IMR-90 (cell line): ENCODE results near the gene THRB. TPM values are rescaled to one million over a fixed set of nuclear protein-coding genes. Genes with fewer than 3 reads are reported as not detected.

ENCODE experiments used
- ATAC-seq: fragments of 200-7000 bp; cut with Tn5 transposase; 2 replicates; pipeline ENCODE4 v1.9.1; 2020; ENCODE audit warnings: low read depth, mild to moderate bottlenecking, moderate library complexity
- BruUV-seq: library from RNA; stranded (reverse); fragments of 400-500 nt; replicated peaks from 2 replicates; lab custom pipeline; 2021; lab: Mats Ljungman, UMichigan
- CTCF ChIA-PET: fragments of 300-600 bp; formaldehyde crosslinking; extraction: SDS; loops from one replicate; lab custom pipeline; 2021; ENCODE audit warnings: antibody characterized with exemption; lab: Yijun Ruan, JAX
- POLR2A ChIA-PET: fragments of 300-600 bp; sonication (Branson Sonifier 250); formaldehyde crosslinking; loops from one replicate; lab custom pipeline; 2022; ENCODE audit warnings: antibody characterized with exemption; ENCODE audit not compliant: unreplicated experiment; lab: Charles Lee
- DNase-seq: peaks from one replicate; pipeline ENCODE4 v3.0.0; 2013
- H2AFZ ChIP-seq: replicated peaks from 2 replicates; pipeline ENCODE3; 2013; ENCODE audit warnings: low read length, mild to moderate bottlenecking; ENCODE audit not compliant: poor library complexity
- H2AK5ac ChIP-seq: 2 replicates; pipeline ENCODE4 v1.6.1; 2013; ENCODE audit warnings: low read depth, low read length, inconsistent platforms
- H2AK9ac ChIP-seq: replicated peaks from 2 replicates; pipeline ENCODE3; 2013; ENCODE audit warnings: mild to moderate bottlenecking, low read depth, low read length, moderate library complexity; ENCODE audit not compliant: poor library complexity
- H2BK120ac ChIP-seq: 2 replicates; pipeline ENCODE4 v1.6.1; 2013; ENCODE audit warnings: low read depth, low read length, inconsistent platforms
- H2BK15ac ChIP-seq: 3 replicates; pipeline ENCODE4 v1.6.1; 2013; ENCODE audit warnings: low read depth, low read length, inconsistent platforms
- H2BK20ac ChIP-seq: 2 replicates; pipeline ENCODE4 v1.6.1; 2013; ENCODE audit warnings: low read depth, mild to moderate bottlenecking, inconsistent platforms, low read length, moderate library complexity
- H2BK5ac ChIP-seq: 2 replicates; pipeline ENCODE4 v1.6.1; 2013; ENCODE audit warnings: mild to moderate bottlenecking, low read depth, low read length, inconsistent platforms; ENCODE audit not compliant: poor library complexity, severe bottlenecking
- H3K14ac ChIP-seq: replicated peaks from 2 replicates; pipeline ENCODE4 v1.6.1; 2013; ENCODE audit warnings: low read depth, low read length, inconsistent platforms
- H3K18ac ChIP-seq: 2 replicates; pipeline ENCODE4 v1.6.1; 2013; ENCODE audit warnings: low read depth, low read length, control low read depth
- H3K23ac ChIP-seq: 2 replicates; pipeline ENCODE4 v1.6.1; 2013; ENCODE audit warnings: low read depth, low read length, inconsistent platforms
- H3K27ac ChIP-seq: 2 replicates; pipeline ENCODE4 v1.5.1; 2013; ENCODE audit warnings: mild to moderate bottlenecking, control low read depth, low read length; ENCODE audit not compliant: insufficient read depth
- H3K27me3 ChIP-seq: 2 replicates; pipeline ENCODE4 v1.6.1; 2013; ENCODE audit warnings: low read length; ENCODE audit not compliant: control insufficient read depth, insufficient read depth
- H3K36me3 ChIP-seq: 2 replicates; pipeline ENCODE4 v1.6.1; 2013; ENCODE audit warnings: low read length, mixed read lengths; ENCODE audit not compliant: control insufficient read depth, insufficient read depth
- H3K4ac ChIP-seq: 2 replicates; pipeline ENCODE4 v1.6.1; 2013; ENCODE audit warnings: low read depth, low read length, inconsistent platforms
- H3K4me1 ChIP-seq: 2 replicates; pipeline ENCODE4 v1.6.1; 2013; ENCODE audit warnings: low read length, mixed read lengths; ENCODE audit not compliant: control insufficient read depth, insufficient read depth
- H3K4me2 ChIP-seq: 2 replicates; pipeline ENCODE4 v1.6.1; 2013; ENCODE audit warnings: low read depth, mild to moderate bottlenecking, control low read depth, low read length, moderate library complexity
- H3K4me3 ChIP-seq: 2 replicates; pipeline ENCODE4 v1.5.1; 2013; ENCODE audit warnings: low read depth, mild to moderate bottlenecking, control low read depth, low read length, moderate library complexity; ENCODE audit not compliant: insufficient read depth
- H3K56ac ChIP-seq: 2 replicates; pipeline ENCODE4 v1.6.1; 2013; ENCODE audit warnings: low read length, inconsistent platforms; ENCODE audit not compliant: insufficient read depth; ENCODE audit errors: extremely low read depth
- H3K79me1 ChIP-seq, 2 experiments: 2 replicates each; pipeline ENCODE4 v1.6.1; 2013; ENCODE audit warnings: low read length in 2 of 2, inconsistent platforms in 1 of 2, low read depth in 1 of 2
- H3K9ac ChIP-seq: 2 replicates; pipeline ENCODE4 v1.6.1; 2013; ENCODE audit warnings: low read depth, low read length, control low read depth
- H3K9me1 ChIP-seq: 2 replicates; pipeline ENCODE4 v1.6.1; 2013; ENCODE audit warnings: low read length, inconsistent platforms; ENCODE audit not compliant: insufficient read depth
- H3K9me3 ChIP-seq: 2 replicates; pipeline ENCODE4 v1.6.1; 2013; ENCODE audit warnings: low read length; ENCODE audit not compliant: control insufficient read depth, insufficient read depth
- H4K20me1 ChIP-seq: 2 replicates; pipeline ENCODE4 v1.6.1; 2013; ENCODE audit warnings: low read length, inconsistent platforms; ENCODE audit not compliant: insufficient read depth
- H4K5ac ChIP-seq: 2 replicates; pipeline ENCODE4 v1.6.1; 2013; ENCODE audit warnings: mild to moderate bottlenecking, low read depth, low read length, control low read depth
- H4K8ac ChIP-seq, 2 experiments: 2 replicates each; pipeline ENCODE4 v1.6.1; 2013; ENCODE audit warnings: low read depth in 2 of 2, low read length in 2 of 2, control low read depth in 1 of 2, inconsistent platforms in 1 of 2
- H4K91ac ChIP-seq: 2 replicates; pipeline ENCODE4 v1.6.1; 2013; ENCODE audit warnings: low read depth, low read length, inconsistent platforms; ENCODE audit not compliant: insufficient read depth
- BHLHE40 ChIP-seq: fragments of 150-350 bp; IDR thresholded peaks from 2 replicates; pipeline ENCODE4 v1.6.1; 2016; ENCODE audit warnings: mild to moderate bottlenecking, low read depth, low read length
- MAZ ChIP-seq: IDR thresholded peaks from 2 replicates; pipeline ENCODE4 v1.6.1; 2012; ENCODE audit warnings: low read depth, mild to moderate bottlenecking, low read length, improper control_type of control experiment, moderate library complexity, borderline replicate concordance
- POLR2A ChIP-seq: IDR thresholded peaks from 2 replicates; pipeline ENCODE4 v1.6.1; 2012; ENCODE audit warnings: mild to moderate bottlenecking, low read depth, low read length
- RAD21 ChIP-seq: IDR thresholded peaks from 2 replicates; pipeline ENCODE4 v1.6.1; 2012; ENCODE audit warnings: low read length, improper control_type of control experiment
- SMC3 ChIP-seq: fragments of 150-350 bp; IDR thresholded peaks from 2 replicates; pipeline ENCODE4 v1.6.1; 2016; ENCODE audit warnings: low read depth, mild to moderate bottlenecking, antibody characterized with exemption, low read length, moderate library complexity
- WGBS, 2 experiments: methylation state at CpG; one replicate each; pipeline versions ENCODE4 v1.1.5 to v1.1.7; 2013; ENCODE audit warnings: missing lambda C conversion rate in 2 of 2; ENCODE audit not compliant: insufficient read length in 1 of 2; ENCODE audit errors: extremely low coverage in 2 of 2; 5-methylcytosine and 5-hydroxymethylcytosine counted together
- dilution Hi-C: fragments of 300-500 bp; cut with HindIII; formaldehyde crosslinking; loops from one replicate; pipeline ENCODE4 v1.14.3; 2018; ENCODE audit warnings: low sequenced_read_pairs; ENCODE audit not compliant: unreplicated experiment
- in situ Hi-C: fragments of 300-500 bp; cut with MboI; formaldehyde crosslinking; loops from 3 replicates; pipeline ENCODE4 v1.14.3; 2019; ENCODE audit warnings: low sequenced_read_pairs, inconsistent platforms, mixed read lengths
- intact Hi-C: fragments of 100-400 bp; cut with micrococcal nuclease; formaldehyde crosslinking; loops from 2 replicates; pipeline ENCODE4 v1.10.0; 2022
- polyA plus RNA-seq, 3 experiments: library from polyadenylated mRNA; depleted of rRNA; stranded (reverse); fragments of >200 nt; gene quantifications; 2 replicates each; pipeline ENCODE4 v1.2.3, GENCODE V29; 2012; ENCODE audit warnings: low replicate concordance in 1 of 3
- total RNA-seq: library from RNA; depleted of rRNA; stranded (reverse); fragments of >200 nt; gene quantifications from 2 replicates; pipeline ENCODE4 v1.2.3, GENCODE V29; 2012
- TF ChIP-seq, protein P1 (sequence below): fragments of 150-350 bp; IDR thresholded peaks from 2 replicates; pipeline ENCODE4 v1.6.1; 2016; ENCODE audit warnings: low read depth, mild to moderate bottlenecking, low read length, moderate library complexity, borderline replicate concordance
- TF ChIP-seq, protein P2 (sequence below): conservative IDR thresholded peaks from 2 replicates; pipeline ENCODE4 v1.5.1; 2012; ENCODE audit warnings: mild to moderate bottlenecking, low read depth, low read length, improper control_type of control experiment
- TF ChIP-seq, protein P3 (sequence below): fragments of 150-350 bp; IDR thresholded peaks from 2 replicates; pipeline ENCODE4 v1.6.1; 2017; ENCODE audit warnings: mild to moderate bottlenecking, antibody characterized with exemption, low read length, low read depth

The THRB gene
- total and polyA plus RNA-seq, 2 of the 4 experiments (the other 2 are of a cell fraction): under 0.01 TPM; not detected in 1

DNA sequence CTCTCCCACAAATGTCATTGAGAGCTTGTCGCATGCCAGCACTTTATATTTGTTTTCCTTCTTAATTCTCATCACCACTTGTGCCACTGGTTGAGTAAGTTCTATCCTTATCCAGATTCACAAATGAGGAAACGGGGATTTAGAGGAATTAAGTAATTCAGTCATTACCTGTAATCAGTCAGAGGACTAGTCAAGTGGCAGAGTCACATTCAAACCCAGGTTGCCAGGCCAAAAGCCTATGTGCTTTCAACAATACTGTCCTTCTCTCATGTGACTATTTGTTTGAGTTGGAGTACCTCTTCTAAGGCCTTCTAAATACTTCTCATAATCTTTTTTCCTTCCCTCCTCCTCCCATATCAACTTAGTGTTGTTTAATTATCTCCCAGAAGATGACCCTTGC, 76.9 kb downstream of the THRB start:
- WGBS, 2 experiments: no CpG with 5 or more reads among the region's 2 CpGs
- Histone ChIP-seq H2BK20ac (no peak overlapping the region), H3K9me1 (no peaks in the 10 kb centered on the region), H2BK15ac (no peak overlapping the region), H3K56ac (no peak overlapping the region), H3K79me1 (no peaks in the 10 kb centered on the region), H2BK5ac (no peak overlapping the region), H2AK9ac (no peak overlapping the region), H3K23ac (no peak overlapping the region), H4K91ac (no peak overlapping the region), H3K27ac (no peak overlapping the region), H3K4me1 (no peaks in the 10 kb centered on the region), H2AFZ (no peak overlapping the region), H3K9me3 (no peaks in the 10 kb centered on the region), H3K14ac (no peak overlapping the region), H3K9ac (no peak overlapping the region), H3K27me3 (no peaks in the 10 kb centered on the region), H3K36me3 (no peaks in the 10 kb centered on the region), H4K8ac (no peak overlapping the region), H3K4me2 (no peak overlapping the region), H2AK5ac (no peak overlapping the region), H3K4ac (no peak overlapping the region), H4K20me1 (no peaks in the 10 kb centered on the region), H3K18ac (no peak overlapping the region), H2BK120ac (no peak overlapping the region), H3K4me3 (no peak overlapping the region), H4K5ac (no peak overlapping the region)
- POLR2A ChIA-PET: no interaction called here
- TF ChIP-seq RAD21 (no peak), MAZ (no peak), BHLHE40 (no peak), POLR2A (no peak), SMC3 (no peak)
- TF ChIP-seq, protein P1, sequence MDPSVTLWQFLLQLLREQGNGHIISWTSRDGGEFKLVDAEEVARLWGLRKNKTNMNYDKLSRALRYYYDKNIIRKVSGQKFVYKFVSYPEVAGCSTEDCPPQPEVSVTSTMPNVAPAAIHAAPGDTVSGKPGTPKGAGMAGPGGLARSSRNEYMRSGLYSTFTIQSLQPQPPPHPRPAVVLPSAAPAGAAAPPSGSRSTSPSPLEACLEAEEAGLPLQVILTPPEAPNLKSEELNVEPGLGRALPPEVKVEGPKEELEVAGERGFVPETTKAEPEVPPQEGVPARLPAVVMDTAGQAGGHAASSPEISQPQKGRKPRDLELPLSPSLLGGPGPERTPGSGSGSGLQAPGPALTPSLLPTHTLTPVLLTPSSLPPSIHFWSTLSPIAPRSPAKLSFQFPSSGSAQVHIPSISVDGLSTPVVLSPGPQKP: no peak
- TF ChIP-seq, protein P2, sequence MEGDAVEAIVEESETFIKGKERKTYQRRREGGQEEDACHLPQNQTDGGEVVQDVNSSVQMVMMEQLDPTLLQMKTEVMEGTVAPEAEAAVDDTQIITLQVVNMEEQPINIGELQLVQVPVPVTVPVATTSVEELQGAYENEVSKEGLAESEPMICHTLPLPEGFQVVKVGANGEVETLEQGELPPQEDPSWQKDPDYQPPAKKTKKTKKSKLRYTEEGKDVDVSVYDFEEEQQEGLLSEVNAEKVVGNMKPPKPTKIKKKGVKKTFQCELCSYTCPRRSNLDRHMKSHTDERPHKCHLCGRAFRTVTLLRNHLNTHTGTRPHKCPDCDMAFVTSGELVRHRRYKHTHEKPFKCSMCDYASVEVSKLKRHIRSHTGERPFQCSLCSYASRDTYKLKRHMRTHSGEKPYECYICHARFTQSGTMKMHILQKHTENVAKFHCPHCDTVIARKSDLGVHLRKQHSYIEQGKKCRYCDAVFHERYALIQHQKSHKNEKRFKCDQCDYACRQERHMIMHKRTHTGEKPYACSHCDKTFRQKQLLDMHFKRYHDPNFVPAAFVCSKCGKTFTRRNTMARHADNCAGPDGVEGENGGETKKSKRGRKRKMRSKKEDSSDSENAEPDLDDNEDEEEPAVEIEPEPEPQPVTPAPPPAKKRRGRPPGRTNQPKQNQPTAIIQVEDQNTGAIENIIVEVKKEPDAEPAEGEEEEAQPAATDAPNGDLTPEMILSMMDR: no peak
- TF ChIP-seq, protein P3, sequence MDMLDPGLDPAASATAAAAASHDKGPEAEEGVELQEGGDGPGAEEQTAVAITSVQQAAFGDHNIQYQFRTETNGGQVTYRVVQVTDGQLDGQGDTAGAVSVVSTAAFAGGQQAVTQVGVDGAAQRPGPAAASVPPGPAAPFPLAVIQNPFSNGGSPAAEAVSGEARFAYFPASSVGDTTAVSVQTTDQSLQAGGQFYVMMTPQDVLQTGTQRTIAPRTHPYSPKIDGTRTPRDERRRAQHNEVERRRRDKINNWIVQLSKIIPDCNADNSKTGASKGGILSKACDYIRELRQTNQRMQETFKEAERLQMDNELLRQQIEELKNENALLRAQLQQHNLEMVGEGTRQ: no peak
- dilution Hi-C loops (no loop called here), intact Hi-C loops (no loop called here), in situ Hi-C loops (no loop called here)
- ATAC-seq: no peak
- DNase-seq: no peak
- CTCF ChIA-PET: interaction anchor here (0.9 kb wide), 1 partner anchor 11 kb away, joined by 4 read pairs; no protein-coding TSS in a partner anchor
- no TSS peak for BruUV-seq
